NCI-H2081 (cell line): ENCODE results near the gene MYO10.

Experiments
- DNase-seq, 2 experiments: peaks; one replicate each; lab custom pipeline; 2025; lab: John Stamatoyannopoulos, UW

Gene MYO10

DNA sequence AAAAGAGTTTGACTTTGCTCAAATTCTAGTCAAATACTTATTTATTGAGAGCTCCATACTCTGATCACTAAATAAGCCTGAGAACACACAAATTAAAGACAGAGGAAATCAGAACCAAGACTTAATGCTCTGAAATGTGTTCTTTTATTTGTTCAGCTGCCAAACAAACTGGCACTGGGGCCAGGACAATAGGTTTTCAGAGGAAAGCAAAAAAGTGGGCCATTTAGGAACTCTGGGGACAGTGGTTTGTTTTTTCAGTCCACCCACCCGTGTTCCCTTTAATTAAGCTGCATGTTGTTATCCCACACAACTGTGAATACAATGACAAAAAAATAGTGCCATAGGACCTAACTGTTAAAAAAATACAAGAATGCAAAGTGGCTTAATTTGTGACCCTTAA lies 223.9 kb downstream of the MYO10 start:
- peak; percentile 87 to 96 for DNase-seq

GRCh38 chr5:16709691-16710433 lies 226.2 kb downstream of the MYO10 start:
- DNase-seq = no peak

DNA sequence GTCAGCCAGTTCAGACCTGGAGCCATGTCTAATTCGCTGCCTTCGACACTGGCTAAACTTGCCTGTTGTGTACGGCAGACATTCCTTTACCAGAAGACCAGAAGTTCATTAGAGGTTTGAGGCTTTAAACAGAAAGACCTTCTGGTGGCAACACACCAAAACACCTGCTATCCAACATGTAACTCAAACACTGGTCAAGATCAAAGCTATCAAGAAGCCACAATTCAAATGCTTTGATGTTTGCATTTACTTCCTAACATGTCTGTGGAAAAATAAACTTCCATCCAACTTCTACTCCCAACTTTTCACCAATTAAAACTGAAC lies 228.3 kb downstream of the MYO10 start:
- no peak for DNase-seq

- DNase-seq = no peak
Observed at GRCh38 chr5:16707168-16707868, 228.8 kb downstream of the MYO10 start.

- no peak for DNase-seq
Observed at GRCh38 chr5:16704945-16705344, 231.1 kb downstream of the MYO10 start.

DNA sequence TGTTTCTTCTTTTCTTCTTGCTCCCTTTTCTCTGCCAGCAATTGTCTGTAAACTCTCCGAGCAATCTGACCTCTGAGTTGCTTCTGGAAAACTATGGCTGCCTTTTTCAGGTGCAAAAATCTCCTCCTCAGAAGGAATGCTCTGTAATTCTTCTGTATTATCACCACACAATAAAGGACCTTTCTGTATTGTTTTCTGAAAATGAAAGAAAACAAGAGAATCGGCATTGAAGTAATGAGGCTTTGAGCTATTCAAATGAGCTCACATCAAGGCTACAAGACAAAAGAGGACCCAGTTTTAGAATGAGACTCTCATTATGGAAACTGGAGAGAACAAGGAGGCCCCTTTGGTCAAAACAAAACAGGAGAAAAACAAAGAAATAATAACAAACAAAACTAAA lies 233.1 kb downstream of the MYO10 start:
- no peak for DNase-seq

- DNase-seq = no peak
Observed at GRCh38 chr5:16701134-16702099, 234.7 kb downstream of the MYO10 start.

- no peak for DNase-seq
Observed at GRCh38 chr5:16700081-16700480, 236.0 kb downstream of the MYO10 start.

- DNase-seq = no peak
Observed at GRCh38 chr5:16695779-16696178, 240.3 kb downstream of the MYO10 start.

DNA sequence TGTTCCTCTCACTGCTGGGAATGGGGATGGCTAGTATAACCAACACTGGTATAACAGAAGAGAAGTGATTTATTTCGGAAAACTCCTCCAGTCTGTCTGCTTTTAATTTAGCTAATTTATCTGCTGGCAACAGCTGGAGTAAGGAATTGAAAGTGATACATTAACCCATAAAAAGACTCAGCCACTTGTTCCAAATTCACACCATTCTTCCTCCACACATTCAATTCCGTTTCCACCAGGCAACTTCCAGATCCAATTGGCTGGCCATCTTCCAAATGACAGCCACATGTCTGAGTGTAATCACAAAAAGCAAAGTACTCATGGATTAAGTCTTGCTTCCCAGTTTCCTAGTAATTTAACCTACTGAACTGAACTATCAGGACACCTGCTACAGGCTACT lies 242.2 kb downstream of the MYO10 start:
- DNase-seq = no peak

DNA sequence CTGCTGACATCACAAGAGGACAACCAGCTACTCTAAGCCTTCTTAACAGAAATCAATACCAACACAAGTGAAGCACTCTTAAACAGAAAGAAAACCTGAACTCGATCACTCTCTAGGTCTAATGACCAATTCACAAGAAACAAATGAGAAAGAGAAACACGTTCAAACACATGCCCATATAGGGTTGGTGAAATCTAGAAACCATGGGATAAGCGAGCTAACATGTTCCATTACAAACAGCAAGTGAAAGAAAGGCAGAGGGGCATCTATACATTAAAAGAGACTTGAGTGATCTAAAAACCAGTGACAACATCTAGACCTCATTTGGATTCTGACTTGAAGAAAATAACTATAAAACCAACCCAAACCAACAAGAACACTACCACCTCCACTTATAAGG lies 244.4 kb downstream of the MYO10 start:
- no peak for DNase-seq

GRCh38 chr5:16690243-16690852 lies 245.7 kb downstream of the MYO10 start:
- DNase-seq = peak; percentile 72 to 79

GRCh38 chr5:16687898-16688297 lies 248.2 kb downstream of the MYO10 start:
- peak; percentile 33 to 83 for DNase-seq

DNA sequence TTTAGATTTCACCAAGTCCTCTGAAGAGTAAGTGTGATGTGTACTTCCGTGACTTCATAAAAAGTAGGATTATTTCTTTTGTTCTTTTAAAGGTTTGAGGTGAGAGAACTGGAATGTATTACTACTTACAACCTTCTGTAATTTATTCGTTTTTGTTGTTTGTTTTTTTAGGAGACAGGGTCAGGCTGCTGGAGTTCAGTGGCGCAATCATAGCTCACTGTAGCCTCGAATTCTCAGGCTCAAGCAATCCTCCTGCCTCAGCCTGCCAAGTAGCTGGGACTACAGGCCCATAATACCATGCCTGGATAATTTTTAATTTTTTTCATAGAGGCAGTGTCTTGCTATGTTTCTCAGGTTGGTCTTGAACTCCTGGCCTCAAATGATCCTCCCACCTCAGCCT lies 251.0 kb downstream of the MYO10 start:
- no peak for DNase-seq

DNA sequence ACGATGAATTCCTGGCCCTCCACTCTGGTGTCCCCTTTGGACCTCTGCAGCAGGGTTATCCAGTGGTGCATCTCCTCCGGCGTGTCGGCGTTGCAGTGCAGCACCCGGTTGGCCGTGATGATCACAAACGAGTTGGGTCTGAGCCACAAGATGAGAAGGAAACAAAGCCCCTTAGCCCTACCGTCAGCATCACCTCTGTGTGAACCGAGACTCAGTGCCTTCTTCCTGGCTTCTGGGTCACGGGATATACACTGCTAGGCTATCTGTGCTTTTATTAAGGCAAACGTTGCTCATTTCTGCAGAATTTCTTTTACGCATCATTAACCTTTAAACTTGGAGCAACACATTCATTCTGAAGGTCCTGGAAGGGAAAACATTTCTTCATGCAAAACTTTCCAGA lies 254.2 kb downstream of the MYO10 start:
- no peak for DNase-seq

GRCh38 chr5:16679863-16680262 lies 256.2 kb downstream of the MYO10 start:
- peak in 1 of 2 experiments; percentile 37 for DNase-seq

- DNase-seq = no peak
Observed at GRCh38 chr5:16679190-16679589, 256.9 kb downstream of the MYO10 start.

- DNase-seq = no peak
Observed at GRCh38 chr5:16675806-16676205, 260.3 kb downstream of the MYO10 start.

DNA sequence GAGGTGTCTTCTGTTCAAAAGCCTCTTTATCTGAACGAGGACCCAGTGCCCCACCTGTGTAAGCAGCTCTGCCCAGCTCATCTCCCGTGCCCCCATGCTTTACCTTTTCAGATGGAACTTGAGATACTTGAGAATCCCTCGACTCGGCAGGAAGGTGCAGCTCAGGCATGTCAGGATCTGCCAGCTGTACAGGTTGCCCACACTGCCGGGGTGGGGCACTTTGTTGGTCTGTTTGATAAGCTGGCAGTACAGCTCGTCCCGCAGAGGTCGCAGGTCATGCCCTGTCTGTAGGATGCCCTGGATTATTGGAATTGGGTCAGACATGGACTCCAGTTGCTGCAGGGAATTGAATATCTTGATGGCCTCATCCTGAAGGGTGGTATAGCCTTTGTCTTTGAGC lies 261.3 kb downstream of the MYO10 start:
- no peak for DNase-seq

DNA sequence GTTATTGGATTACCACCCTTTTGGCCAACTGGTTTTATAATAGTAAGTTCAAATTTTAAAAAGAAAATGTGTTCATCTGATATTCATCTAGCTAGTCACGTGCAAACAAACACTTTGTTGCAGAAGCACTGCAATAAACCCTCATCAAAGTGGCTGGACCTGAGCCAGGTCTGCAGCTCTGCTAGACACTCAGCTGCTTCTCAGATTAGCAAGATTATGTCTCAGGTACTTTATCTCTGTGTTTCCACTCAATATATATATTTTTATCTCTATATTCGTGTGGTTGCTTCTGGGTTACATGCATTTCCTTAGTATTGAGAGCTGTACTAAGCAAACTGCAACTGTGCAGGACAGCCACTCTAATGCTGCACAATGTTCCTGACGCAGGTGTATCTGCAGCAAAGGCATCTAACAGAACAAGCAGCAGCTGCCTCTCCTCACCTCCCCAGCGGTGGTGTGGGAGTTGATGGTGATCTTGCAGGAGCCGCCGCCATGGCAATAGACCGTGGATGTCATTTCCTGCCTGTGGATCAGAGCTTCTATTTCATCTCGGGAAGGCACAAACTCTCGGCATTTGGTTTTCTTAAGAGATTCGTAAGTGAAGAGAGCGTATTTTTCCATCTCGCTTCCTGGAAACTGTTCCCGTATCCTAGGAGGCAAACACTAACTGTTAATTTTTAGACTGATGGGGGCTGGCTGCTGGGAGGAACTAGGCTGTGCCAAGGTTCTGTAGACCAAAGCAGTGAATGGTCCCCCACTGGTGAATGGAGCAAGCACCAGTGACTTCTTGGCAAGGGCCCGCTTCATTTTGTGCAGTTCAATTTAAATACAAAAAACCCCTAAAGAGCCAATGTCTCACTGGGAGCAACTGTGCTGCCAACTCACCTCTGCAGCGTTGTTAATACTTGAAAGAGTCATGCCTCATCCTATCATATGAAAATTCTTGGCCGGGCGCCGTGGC lies 262.6 kb downstream of the MYO10 start:
- DNase-seq = peak; percentile 50 to 71

DNA sequence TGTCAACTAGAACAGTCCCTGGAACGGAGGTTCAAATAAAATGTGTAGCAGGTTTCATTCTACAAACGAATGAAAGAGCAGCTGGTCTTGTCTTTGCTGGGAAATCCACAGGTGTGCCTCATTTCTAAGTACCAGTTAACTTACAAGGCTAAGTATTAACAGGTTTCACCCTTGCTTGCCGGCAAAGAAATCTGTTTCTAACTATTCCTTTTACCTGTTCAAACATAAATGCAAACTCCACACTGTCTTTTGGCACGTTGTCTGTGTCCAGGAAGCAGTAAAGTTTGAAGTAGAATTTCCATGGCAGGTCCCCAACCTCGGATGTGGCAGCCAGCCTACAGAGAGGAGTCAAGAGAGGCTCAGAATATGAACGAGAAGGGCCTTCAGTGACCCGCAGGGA lies 264.9 kb downstream of the MYO10 start:
- DNase-seq = no peak
